B cell (primary cell): ENCODE measurements around the gene THOC7. TPM values are rescaled to one million over a fixed set of nuclear protein-coding genes. Genes with fewer than 3 reads are reported as not detected.

Experiments used
- ATAC-seq: fragments of 200-7000 bp; cut with Tn5 transposase; one replicate; pipeline ENCODE4 v1.10.0; 2021; ENCODE audit warnings: low read depth, mild to moderate bottlenecking, moderate number of reproducible peaks, moderate library complexity
- CTCF ChIA-PET: fragments of 350-600 bp; sonication (Branson Sonifier 250); formaldehyde crosslinking; loops from one replicate; lab custom pipeline; 2021; ENCODE audit warnings: antibody characterized with exemption, inconsistent platforms; lab: Charles Lee
- POLR2A ChIA-PET: fragments of 350-600 bp; sonication (Branson Sonifier 250); formaldehyde crosslinking; loops from one replicate; lab custom pipeline; 2021; ENCODE audit warnings: antibody characterized with exemption; lab: Charles Lee
- DNase-seq: peaks from one replicate; pipeline ENCODE4 v3.0.0; 2013
- H2AFZ ChIP-seq: 2 replicates; pipeline ENCODE4 v1.6.1; 2012; ENCODE audit warnings: mild to moderate bottlenecking, low read depth, low read length; ENCODE audit not compliant: insufficient read depth, poor library complexity, severe bottlenecking
- H3K27ac ChIP-seq, 2 donors: 1 replicate in 1 of 2; 2 replicates in 1 of 2; pipeline ENCODE4 v1.5.1; 2012 to 2013; ENCODE audit warnings: low read length in 2 of 2, mild to moderate bottlenecking in 2 of 2, moderate library complexity in 1 of 2
- H3K27me3 ChIP-seq, 4 experiments: fragments of 200-600 bp in 1 of 4; sonication (generic) in 1 of 4; replicated peaks in 1 of 4; 1 replicate in 2 of 4; 2 replicates in 2 of 4; pipeline versions ENCODE4 v1.6.1 to v1.7.0; 2013 to 2016; ENCODE audit warnings: low read length in 3 of 4, mild to moderate bottlenecking in 2 of 4, mixed read lengths in 1 of 4, moderate library complexity in 1 of 4; ENCODE audit not compliant: insufficient read depth in 4 of 4, control insufficient read depth in 3 of 4; ENCODE audit errors: control extremely low read depth in 1 of 4
- H3K36me3 ChIP-seq, 2 experiments: replicated peaks in 1 of 2; 1 replicate in 1 of 2; 2 replicates in 1 of 2; pipeline versions ENCODE4 v1.6.1 to v1.7.1; 2013; ENCODE audit warnings: low read length in 1 of 2; ENCODE audit not compliant: insufficient read depth in 2 of 2, control insufficient read depth in 1 of 2; ENCODE audit errors: control extremely low read depth in 1 of 2, extremely low read depth in 1 of 2
- H3K4me1 ChIP-seq, 2 donors: fragments of 200-600 bp in 1 of 2; sonication (generic) in 1 of 2; 1 replicate in 1 of 2; 2 replicates in 1 of 2; pipeline versions ENCODE4 v1.5.1 to v1.6.1; 2013 to 2017; ENCODE audit warnings: low read length in 2 of 2; ENCODE audit not compliant: control insufficient read depth in 2 of 2, insufficient read depth in 2 of 2
- H3K4me2 ChIP-seq: replicated peaks from 2 replicates; pipeline ENCODE3; 2012; ENCODE audit warnings: mild to moderate bottlenecking, low read depth, low read length; ENCODE audit not compliant: poor library complexity, severe bottlenecking
- H3K4me3 ChIP-seq, 5 experiments: fragments of 200-600 bp in 1 of 5; sonication (generic) in 1 of 5; 1 replicate in 3 of 5; 2 replicates in 2 of 5; pipeline versions ENCODE4 v1.5.1 to v1.7.0; 2011 to 2016; ENCODE audit warnings: low read length in 4 of 5, mild to moderate bottlenecking in 4 of 5, low read depth in 2 of 5, control low read depth in 1 of 5, moderate library complexity in 1 of 5; ENCODE audit not compliant: insufficient read depth in 1 of 5; ENCODE audit errors: control extremely low read depth in 1 of 5, extremely low read depth in 1 of 5
- H3K79me2 ChIP-seq: fragments of 200-600 bp; sonication (generic); one replicate; pipeline ENCODE4 v1.6.0; 2016; ENCODE audit warnings: low read length; ENCODE audit not compliant: control insufficient read depth, insufficient read depth
- H3K9ac ChIP-seq: fragments of 200-600 bp; sonication (generic); 2 replicates; pipeline ENCODE4 v1.6.1; 2017; ENCODE audit warnings: mild to moderate bottlenecking, low read length, moderate library complexity
- H3K9me3 ChIP-seq, 3 donors: one replicate each; pipeline versions ENCODE4 v1.6.1 to v1.7.1; 2013; ENCODE audit warnings: low read length in 2 of 3; ENCODE audit not compliant: control insufficient read depth in 2 of 3, insufficient read depth in 1 of 3; ENCODE audit errors: control extremely low read depth in 1 of 3
- H4K20me1 ChIP-seq: 2 replicates; pipeline ENCODE4 v1.6.0; 2012; ENCODE audit warnings: mild to moderate bottlenecking, low read length; ENCODE audit not compliant: insufficient read depth, control insufficient read depth, poor library complexity, severe bottlenecking
- H3K27ac Mint-ChIP-seq: one replicate; pipeline ENCODE4 v1.8.0; 2021; ENCODE audit warnings: mixed read lengths
- H3K27me3 Mint-ChIP-seq: one replicate; pipeline ENCODE4 v1.8.0; 2021; ENCODE audit warnings: mixed read lengths
- H3K4me1 Mint-ChIP-seq: one replicate; pipeline ENCODE4 v1.8.0; 2021; ENCODE audit warnings: mixed read lengths
- H3K4me3 Mint-ChIP-seq: one replicate; pipeline ENCODE4 v1.8.0; 2021; ENCODE audit warnings: mixed read lengths
- H3K9me3 Mint-ChIP-seq: one replicate; pipeline ENCODE4 v1.8.0; 2022; ENCODE audit warnings: mixed read lengths; ENCODE audit not compliant: insufficient read depth
- EZH2 ChIP-seq: IDR thresholded peaks from 2 replicates; pipeline ENCODE4 v1.6.1; 2012; ENCODE audit warnings: borderline replicate concordance, low read depth, mild to moderate bottlenecking, moderate library complexity, low read length; ENCODE audit not compliant: insufficient read depth, poor library complexity, severe bottlenecking
- WGBS: methylation state at CpG from one replicate; pipeline ENCODE4 v1.1.5; 2013; ENCODE audit warnings: missing lambda C conversion rate; ENCODE audit not compliant: insufficient coverage; 5-methylcytosine and 5-hydroxymethylcytosine counted together
- intact Hi-C: fragments of 100-400 bp; cut with micrococcal nuclease; formaldehyde crosslinking; loops from one replicate; pipeline ENCODE4 v1.10.0; 2022
- polyA plus RNA-seq: library from polyadenylated mRNA; depleted of rRNA; stranded (reverse); fragments of >200 nt; gene quantifications from 2 replicates; pipeline ENCODE4 v1.2.3, GENCODE V29; 2012
- total RNA-seq, 2 donors: library from RNA; stranded (reverse); fragments of 120-200 nt in 1 of 2; gene quantifications; 1 replicate in 1 of 2; 2 replicates in 1 of 2; pipeline versions ENCODE4 v1.2.3 to v1.2.4, GENCODE V29; 2013 to 2022
- TF ChIP-seq, protein P1 (sequence below): fragments of 200-600 bp; IDR thresholded peaks from one replicate; pipeline ENCODE4 v1.8.0; 2022; ENCODE audit warnings: antibody characterized with exemption, mild to moderate bottlenecking

Gene THOC7
- total and polyA plus RNA-seq, 2 donors (not counting 1 experiment from before 2014, with no cell fraction given) = 17.5 to 30.5 TPM

DNA sequence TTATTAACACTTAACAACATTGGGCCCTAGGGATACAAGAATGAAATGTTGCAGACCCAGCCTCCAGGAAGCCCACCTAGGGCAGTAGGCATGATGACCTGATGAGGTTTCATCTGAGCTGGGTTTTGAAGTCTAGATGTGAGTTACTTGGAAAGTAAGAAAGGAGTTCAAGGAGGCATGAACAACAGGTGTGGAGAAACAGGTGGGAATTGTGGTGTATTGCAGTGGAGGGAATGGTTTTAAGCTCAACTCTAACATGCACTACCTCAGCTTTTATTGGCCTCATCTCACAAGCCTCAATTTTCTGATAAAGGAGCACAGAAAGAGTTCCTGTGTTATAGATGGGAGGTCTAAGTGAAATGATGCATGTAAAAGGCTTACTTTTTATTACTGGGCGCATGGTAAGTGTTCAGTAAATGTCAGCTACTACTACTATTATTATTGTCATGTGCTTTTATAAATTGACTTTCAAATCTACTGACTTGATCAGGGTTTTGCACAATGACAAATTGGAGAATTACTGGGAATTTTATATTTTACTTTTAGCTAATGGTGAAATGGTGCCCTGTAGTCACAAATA lies 29.3 kb upstream of the THOC7 start:
- peaks cover 60% of the 10 kb centered on the region for H3K4me1 Mint-ChIP-seq
- DNase-seq = no peak
- H3K9me3 Mint-ChIP-seq = no peaks in the 10 kb centered on the region
- Histone ChIP-seq H3K9ac (no peak overlapping the region), H3K4me1 (peaks cover 9 to 11% of the 10 kb centered on the region in 2 donors), H3K9me3 (no peaks in the 10 kb centered on the region), H3K27ac (no peak overlapping the region), H4K20me1 (peaks cover 41% of the 10 kb centered on the region), H3K4me3 (no peak overlapping the region), H3K4me2 (no peak overlapping the region), H3K27me3 (no peaks in the 10 kb centered on the region), H3K79me2 (peaks cover 72% of the 10 kb centered on the region), H2AFZ (no peak overlapping the region), H3K36me3 (peaks cover 0 to 9% of the 10 kb centered on the region in 2 experiments)
- no CpG with 5 or more reads among the region's 1 CpG for WGBS
- ATAC-seq = no peak
- no peak overlapping the region for H3K4me3 Mint-ChIP-seq
- intact Hi-C loops = no loop called here
- H3K27ac Mint-ChIP-seq = no peak overlapping the region
- ChIA-PET POLR2A (no interaction called here), CTCF (no interaction called here)
- H3K27me3 Mint-ChIP-seq = no peaks in the 10 kb centered on the region
- TF ChIP-seq, protein P1, sequence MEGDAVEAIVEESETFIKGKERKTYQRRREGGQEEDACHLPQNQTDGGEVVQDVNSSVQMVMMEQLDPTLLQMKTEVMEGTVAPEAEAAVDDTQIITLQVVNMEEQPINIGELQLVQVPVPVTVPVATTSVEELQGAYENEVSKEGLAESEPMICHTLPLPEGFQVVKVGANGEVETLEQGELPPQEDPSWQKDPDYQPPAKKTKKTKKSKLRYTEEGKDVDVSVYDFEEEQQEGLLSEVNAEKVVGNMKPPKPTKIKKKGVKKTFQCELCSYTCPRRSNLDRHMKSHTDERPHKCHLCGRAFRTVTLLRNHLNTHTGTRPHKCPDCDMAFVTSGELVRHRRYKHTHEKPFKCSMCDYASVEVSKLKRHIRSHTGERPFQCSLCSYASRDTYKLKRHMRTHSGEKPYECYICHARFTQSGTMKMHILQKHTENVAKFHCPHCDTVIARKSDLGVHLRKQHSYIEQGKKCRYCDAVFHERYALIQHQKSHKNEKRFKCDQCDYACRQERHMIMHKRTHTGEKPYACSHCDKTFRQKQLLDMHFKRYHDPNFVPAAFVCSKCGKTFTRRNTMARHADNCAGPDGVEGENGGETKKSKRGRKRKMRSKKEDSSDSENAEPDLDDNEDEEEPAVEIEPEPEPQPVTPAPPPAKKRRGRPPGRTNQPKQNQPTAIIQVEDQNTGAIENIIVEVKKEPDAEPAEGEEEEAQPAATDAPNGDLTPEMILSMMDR = no peak
- no peak for TF ChIP-seq EZH2

DNA sequence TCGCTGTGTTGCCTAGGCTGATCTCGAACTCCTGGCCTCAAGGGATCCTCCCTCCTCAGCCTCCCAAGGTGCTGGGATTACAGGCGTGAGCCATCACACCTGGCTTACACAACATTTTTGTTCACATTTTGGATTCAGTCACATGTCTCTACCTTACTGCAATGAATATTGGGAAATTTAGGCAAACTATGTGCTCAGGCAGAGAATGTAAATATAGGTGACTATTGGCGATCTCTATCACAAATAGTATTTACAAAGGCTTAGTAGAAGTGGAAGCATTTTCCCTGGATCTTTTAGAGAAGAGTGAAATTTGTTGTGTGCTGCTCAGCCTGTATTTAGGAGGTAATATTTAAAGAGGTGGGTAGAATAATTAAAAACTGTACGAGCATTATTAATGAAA lies 27.9 kb upstream of the THOC7 start:
- no peak overlapping the region for H3K4me3 ChIP-seq
- H3K4me1 ChIP-seq = peaks cover 9% of the 10 kb centered on the region in 2 donors
- TF ChIP-seq, protein P1 = no peak
- no peak for TF ChIP-seq EZH2
- peaks cover 70% of the 10 kb centered on the region for H3K79me2 ChIP-seq
- WGBS = no CpG with 5 or more reads among the region's 5 CpGs
- DNase-seq (no peak), ATAC-seq (no peak)
- peaks cover 0 to 9% of the 10 kb centered on the region in 2 experiments for H3K36me3 ChIP-seq
- H3K27ac ChIP-seq = no peak overlapping the region
- H3K4me1 Mint-ChIP-seq = peaks cover 55% of the 10 kb centered on the region
- ChIA-PET CTCF (no interaction called here), POLR2A (no interaction called here)
- intact Hi-C loops = no loop called here
- no peaks in the 10 kb centered on the region for H3K9me3 ChIP-seq
- H3K4me3 Mint-ChIP-seq = no peak overlapping the region
- no peaks in the 10 kb centered on the region for H3K9me3 Mint-ChIP-seq
- H2AFZ ChIP-seq = no peak overlapping the region
- H4K20me1 ChIP-seq = peaks cover 47% of the 10 kb centered on the region
- H3K4me2 ChIP-seq = no peak overlapping the region
- no peak overlapping the region for H3K27ac Mint-ChIP-seq
- no peaks in the 10 kb centered on the region for H3K27me3 Mint-ChIP-seq
- H3K27me3 ChIP-seq = no peaks in the 10 kb centered on the region
- H3K9ac ChIP-seq = no peak overlapping the region
